ENCODE measurements around the gene TEKT2. TPM values are rescaled to one million over a fixed set of nuclear protein-coding genes. Genes with fewer than 3 reads are reported as not detected.
A peak's percentile ranks its signal among the peaks of the same experiment; 100 is the strongest.

Gene TEKT2
- total RNA-seq, 1 experiment from 2014 or later: 0.20 TPM

DNA sequence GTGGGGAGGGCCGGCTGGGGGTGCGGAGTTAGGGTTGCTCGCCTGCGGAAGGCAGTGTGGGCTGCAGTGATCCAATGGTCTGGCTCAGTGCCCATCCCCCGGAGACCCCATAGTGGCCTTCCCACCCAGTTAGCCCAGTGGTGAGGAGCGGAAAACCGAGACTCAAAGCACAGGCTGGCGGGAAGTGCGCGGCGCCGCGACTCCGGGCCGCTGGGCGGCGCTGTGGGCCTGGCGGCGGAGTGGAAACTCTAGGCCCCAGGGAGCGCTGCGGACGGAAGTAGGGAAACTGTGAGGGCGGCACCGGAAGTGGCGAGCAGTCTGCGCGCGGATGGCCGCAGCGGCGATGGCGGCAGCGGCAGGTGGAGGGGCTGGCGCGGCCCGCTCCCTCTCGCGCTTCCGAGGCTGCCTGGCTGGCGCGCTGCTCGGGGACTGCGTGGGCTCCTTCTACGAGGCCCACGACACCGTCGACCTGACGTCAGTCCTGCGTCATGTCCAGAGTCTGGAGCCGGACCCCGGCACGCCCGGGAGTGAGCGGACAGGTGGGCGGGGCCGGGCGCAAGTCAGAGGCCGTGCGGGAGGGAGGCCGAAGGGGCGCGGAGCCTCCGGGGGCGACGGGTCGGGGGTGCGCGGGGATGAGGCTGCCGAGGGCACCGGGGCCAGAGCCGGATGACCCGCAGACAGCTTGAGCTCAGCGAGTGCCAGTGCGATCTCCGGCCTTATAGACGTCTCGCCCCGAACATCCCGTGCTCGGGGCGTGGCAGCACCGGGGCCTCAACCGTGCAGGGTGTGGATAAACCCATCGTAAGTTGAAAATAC is 4.9 kb downstream of the TEKT2 start, which contains the start of gene ADPRS:
Gene ADPRS, plus strand, starts transcription at position 316 of the 816 bp plus-strand sequence. Its CDS starts 13 bp downstream, at position 329.
- WGBS (ENCODE audit: extremely low coverage, insufficient read length, low lambda C conversion rate): no CpG with 5 or more reads among the region's 84 CpGs
- Histone ChIP-seq H3K4ac (ENCODE audit: low read depth, low read length) (no peak within 1 kb of the TSS), H4K91ac (ENCODE audit: insufficient read length, low read depth, low read length) (no peak within 1 kb of the TSS), H3K79me2 (ENCODE audit: insufficient read depth, low read length) (peaks cover 2% of the 10 kb centered on the region; the same call in 1 of the 2 replicates), H2BK5ac (ENCODE audit: insufficient read length, low read length) (no peak within 1 kb of the TSS), H3K9ac (ENCODE audit: extremely low read depth, insufficient read length, low read length) (peak within 1 kb of the TSS; percentile 63), H3K23me2 (ENCODE audit: insufficient read length, low read depth, low read length, poor library complexity, severe bottlenecking) (peaks cover 11% of the 10 kb centered on the region), H3K56ac (ENCODE audit: insufficient read length, low read depth, low read length) (no peak within 1 kb of the TSS), H2BK120ac (ENCODE audit: low read depth, low read length, poor library complexity, severe bottlenecking) (no peak within 1 kb of the TSS), H2AFZ (ENCODE audit: low read length) (no peak within 1 kb of the TSS), H2AK5ac (ENCODE audit: insufficient read length, low read length) (no peak within 1 kb of the TSS), H3T11ph (ENCODE audit: low read length) (no peak within 1 kb of the TSS), H3K4me2 (ENCODE audit: insufficient read depth, insufficient read length, low read length) (peak within 1 kb of the TSS; percentile 91), H3K27me3 (ENCODE audit: insufficient read depth, low read length) (no peaks in the 10 kb centered on the region), H2BK20ac (ENCODE audit: low read depth, low read length, poor library complexity, severe bottlenecking) (no peak within 1 kb of the TSS), H3K18ac (ENCODE audit: insufficient read length, low read depth, low read length) (peak within 1 kb of the TSS; percentile 44), H4K8ac (replicated peaks; ENCODE audit: insufficient read length, low read depth, low read length) (no peak within 1 kb of the TSS), H3K79me1 (ENCODE audit: insufficient read depth, low read depth, low read length, poor library complexity, severe bottlenecking) (no peaks in the 10 kb centered on the region), H2BK15ac (ENCODE audit: low read depth, low read length) (no peak within 1 kb of the TSS), H4K20me1 (ENCODE audit: control insufficient read depth, insufficient read depth, insufficient read length) (no peaks in the 10 kb centered on the region), H3K23ac (ENCODE audit: insufficient read length, low read depth, low read length) (no peak within 1 kb of the TSS), H2BK12ac (ENCODE audit: insufficient read length, low read depth, low read length) (no peak within 1 kb of the TSS), H4K5ac (ENCODE audit: insufficient read length, low read depth, low read length) (no peak within 1 kb of the TSS), H3K9me3 (ENCODE audit: control insufficient read depth, low read depth, low read length) (no peaks in the 10 kb centered on the region), H3K27ac (ENCODE audit: insufficient read length, low read depth, low read length) (no peak within 1 kb of the TSS), H3K4me1 (ENCODE audit: insufficient read depth, low read length) (no peaks in the 10 kb centered on the region), H3K14ac (ENCODE audit: insufficient read depth, low read length) (peak within 1 kb of the TSS; percentile 56; the same call in 1 of the 2 replicates)
- peak; percentile 92 for DNase-seq
- H3K27ac Mint-ChIP-seq: peak within 1 kb of the TSS; percentile 41 to 90 (median 46); a peak in 6 of 7 replicates
- TF ChIP-seq, protein P1, sequence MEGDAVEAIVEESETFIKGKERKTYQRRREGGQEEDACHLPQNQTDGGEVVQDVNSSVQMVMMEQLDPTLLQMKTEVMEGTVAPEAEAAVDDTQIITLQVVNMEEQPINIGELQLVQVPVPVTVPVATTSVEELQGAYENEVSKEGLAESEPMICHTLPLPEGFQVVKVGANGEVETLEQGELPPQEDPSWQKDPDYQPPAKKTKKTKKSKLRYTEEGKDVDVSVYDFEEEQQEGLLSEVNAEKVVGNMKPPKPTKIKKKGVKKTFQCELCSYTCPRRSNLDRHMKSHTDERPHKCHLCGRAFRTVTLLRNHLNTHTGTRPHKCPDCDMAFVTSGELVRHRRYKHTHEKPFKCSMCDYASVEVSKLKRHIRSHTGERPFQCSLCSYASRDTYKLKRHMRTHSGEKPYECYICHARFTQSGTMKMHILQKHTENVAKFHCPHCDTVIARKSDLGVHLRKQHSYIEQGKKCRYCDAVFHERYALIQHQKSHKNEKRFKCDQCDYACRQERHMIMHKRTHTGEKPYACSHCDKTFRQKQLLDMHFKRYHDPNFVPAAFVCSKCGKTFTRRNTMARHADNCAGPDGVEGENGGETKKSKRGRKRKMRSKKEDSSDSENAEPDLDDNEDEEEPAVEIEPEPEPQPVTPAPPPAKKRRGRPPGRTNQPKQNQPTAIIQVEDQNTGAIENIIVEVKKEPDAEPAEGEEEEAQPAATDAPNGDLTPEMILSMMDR (conservative IDR thresholded peaks at IDR 0.05): peak; percentile 99
- H3K9me3 Mint-ChIP-seq: no peaks in the 10 kb centered on the region; a peak in 1 of 5 replicates
- peaks cover 8% of the 10 kb centered on the region for H3K27me3 Mint-ChIP-seq (ENCODE audit: low read depth)
- H3K4me3 Mint-ChIP-seq: peak within 1 kb of the TSS; percentile 87
- peaks cover 17 to 25% of the 10 kb centered on the region in 2 experiments for H3K4me1 Mint-ChIP-seq
- H3K36me3 Mint-ChIP-seq (ENCODE audit: insufficient read depth in 1 of 3, low read depth in 3 of 3): peaks cover 21 to 32% (median 30%) of the 10 kb centered on the region in 3 experiments; a peak in 6 of 7 replicates

Measured in H9 (cell line).